ENCODE data around the gene DPM2. TPM values are rescaled to one million over a fixed set of nuclear protein-coding genes. Genes with fewer than 3 reads are reported as not detected.
A peak's percentile ranks its signal among the peaks of the same experiment; 100 is the strongest.

DPM2 gene
- total RNA-seq, 2 experiments from 2014 or later: 55.4 to 57.6 TPM

DNA sequence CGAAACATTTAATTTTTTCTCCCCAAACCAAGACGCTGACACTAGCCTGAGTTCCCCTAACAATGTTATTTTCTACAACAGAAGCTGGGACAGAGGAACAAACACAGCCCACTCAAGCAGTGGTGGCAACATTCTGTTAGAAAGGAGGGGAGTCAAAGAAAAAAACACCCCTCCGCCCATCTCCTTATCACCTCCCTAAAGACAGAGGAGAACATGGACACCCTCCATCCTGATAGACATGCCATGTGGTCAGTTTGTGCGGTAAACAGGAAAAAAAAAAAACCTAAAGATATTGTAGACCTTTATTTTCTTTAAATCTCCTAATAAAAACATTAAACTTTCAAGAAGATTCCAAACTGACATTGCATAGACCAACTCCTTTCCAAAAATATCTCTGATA is 2.9 kb upstream of the DPM2 start:
- no peaks in the 10 kb centered on the region for H3K9me3 Mint-ChIP-seq
- H3K4me1 Mint-ChIP-seq: peaks cover 36% of the 10 kb centered on the region
- DNase-seq: no peak
- peaks cover 26% of the 10 kb centered on the region for H3K36me3 Mint-ChIP-seq
- H3K27me3 Mint-ChIP-seq: peaks cover 4% of the 10 kb centered on the region
- H3K27ac Mint-ChIP-seq: peak overlapping the region; percentile 65
- H3K4me3 Mint-ChIP-seq: no peak overlapping the region

DNA sequence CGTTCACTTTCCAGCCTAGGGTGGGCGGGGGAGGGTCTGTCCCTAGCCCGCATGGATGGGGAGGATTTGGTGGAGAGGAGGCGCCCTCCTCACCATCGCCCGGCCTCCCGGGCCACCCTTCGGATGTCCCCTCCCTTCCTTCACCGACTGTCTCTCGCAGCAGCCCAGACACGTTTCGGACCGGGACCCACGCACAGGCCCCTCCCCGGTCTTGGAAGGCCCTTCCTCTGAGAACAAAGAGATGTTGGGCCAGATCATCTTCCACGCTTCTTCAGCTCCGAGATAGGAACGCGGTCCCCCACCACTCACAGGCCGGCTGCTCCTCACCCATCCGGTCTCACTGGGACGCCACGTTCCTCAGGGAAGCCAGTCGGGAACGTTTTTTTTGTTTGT is 640 bp upstream of the DPM2 start:
- peak overlapping the region; percentile 40 for H3K4me3 Mint-ChIP-seq
- H3K36me3 Mint-ChIP-seq: peaks cover 24% of the 10 kb centered on the region
- peaks cover 4% of the 10 kb centered on the region for H3K27me3 Mint-ChIP-seq
- no peak for DNase-seq
- peak overlapping the region; percentile 80 for H3K27ac Mint-ChIP-seq
- H3K9me3 Mint-ChIP-seq: no peaks in the 10 kb centered on the region
- peaks cover 28% of the 10 kb centered on the region for H3K4me1 Mint-ChIP-seq

DNA sequence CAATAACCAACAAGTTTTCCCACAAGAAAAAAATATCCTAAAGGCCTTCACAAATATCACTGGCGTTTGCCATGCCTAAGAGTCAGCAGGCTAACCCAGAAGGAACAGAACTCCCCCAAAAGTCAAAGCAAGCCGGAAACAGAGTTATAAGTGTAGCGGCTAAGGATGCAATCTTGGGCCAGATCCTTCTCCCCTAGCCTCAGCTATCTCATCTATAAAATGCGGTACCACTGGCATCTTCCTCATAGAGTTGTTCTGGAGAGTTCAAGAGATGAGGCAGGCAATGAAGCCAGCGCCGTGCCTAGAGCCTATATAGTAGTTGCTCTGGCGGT is 632 bp downstream of the DPM2 start:
- DNase-seq: no peak
- Mint-ChIP-seq H3K36me3 (peaks cover 22% of the 10 kb centered on the region), H3K27me3 (peaks cover 4% of the 10 kb centered on the region), H3K9me3 (no peaks in the 10 kb centered on the region), H3K4me1 (peaks cover 23% of the 10 kb centered on the region), H3K4me3 (peak overlapping the region; percentile 95), H3K27ac (peak overlapping the region; percentile 94)

DNA sequence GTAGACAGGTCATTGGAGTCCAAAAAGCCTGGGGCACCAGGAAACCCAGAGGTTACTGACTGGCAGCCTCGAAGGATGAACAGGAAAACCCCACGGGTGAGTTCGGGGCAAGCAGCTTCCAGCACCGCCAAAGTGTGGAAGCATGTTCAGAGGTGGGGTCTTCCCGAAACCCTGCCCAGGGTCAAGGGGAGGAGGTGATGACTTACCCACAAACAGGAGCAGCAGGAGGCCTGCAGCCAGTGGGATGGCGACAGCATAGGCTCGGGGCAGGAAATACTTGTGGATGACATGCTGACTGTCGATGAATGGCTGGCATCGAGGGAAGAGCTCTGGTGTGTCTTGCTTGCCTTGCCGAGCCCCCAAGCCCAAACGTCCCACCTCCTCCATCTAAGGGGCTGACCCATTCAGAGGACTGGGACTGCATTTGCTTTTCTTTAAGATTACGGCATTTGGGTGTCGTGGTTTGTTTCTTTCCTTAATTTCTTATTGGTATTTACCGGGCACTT is 1.3 kb downstream of the DPM2 start:
- Mint-ChIP-seq H3K4me3 (peak overlapping the region; percentile 95), H3K27ac (peak overlapping the region; percentile 94), H3K36me3 (peaks cover 22% of the 10 kb centered on the region), H3K4me1 (peaks cover 25% of the 10 kb centered on the region), H3K9me3 (no peaks in the 10 kb centered on the region), H3K27me3 (peaks cover 4% of the 10 kb centered on the region)
- no peak for DNase-seq

DNA sequence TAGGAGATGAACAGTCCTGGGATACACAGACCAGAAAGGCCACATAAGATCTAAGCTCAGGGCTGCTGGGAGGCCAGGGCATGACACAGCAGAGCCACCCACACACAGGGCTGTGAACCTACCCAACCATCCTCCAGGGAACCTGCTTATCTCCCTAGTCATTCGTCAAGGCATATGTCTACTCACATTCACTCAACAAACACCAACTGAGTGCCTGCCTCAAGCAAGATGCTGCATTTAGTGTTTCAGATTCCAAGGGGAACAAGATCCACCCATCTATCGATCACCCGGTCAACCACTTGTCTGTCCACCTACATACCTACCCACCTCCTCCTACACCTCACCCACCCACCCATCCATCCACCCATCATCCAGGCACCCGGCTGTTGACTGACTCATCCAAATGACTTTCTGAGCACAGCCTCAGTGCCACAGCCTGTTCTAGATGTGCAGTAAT is 1.9 kb downstream of the DPM2 start:
- peaks cover 22% of the 10 kb centered on the region for H3K36me3 Mint-ChIP-seq
- DNase-seq: no peak
- H3K4me3 Mint-ChIP-seq: peak overlapping the region; percentile 95
- H3K9me3 Mint-ChIP-seq: no peaks in the 10 kb centered on the region
- peaks cover 30% of the 10 kb centered on the region for H3K4me1 Mint-ChIP-seq
- H3K27ac Mint-ChIP-seq: peak overlapping the region; percentile 44
- peaks cover 4% of the 10 kb centered on the region for H3K27me3 Mint-ChIP-seq

DNA sequence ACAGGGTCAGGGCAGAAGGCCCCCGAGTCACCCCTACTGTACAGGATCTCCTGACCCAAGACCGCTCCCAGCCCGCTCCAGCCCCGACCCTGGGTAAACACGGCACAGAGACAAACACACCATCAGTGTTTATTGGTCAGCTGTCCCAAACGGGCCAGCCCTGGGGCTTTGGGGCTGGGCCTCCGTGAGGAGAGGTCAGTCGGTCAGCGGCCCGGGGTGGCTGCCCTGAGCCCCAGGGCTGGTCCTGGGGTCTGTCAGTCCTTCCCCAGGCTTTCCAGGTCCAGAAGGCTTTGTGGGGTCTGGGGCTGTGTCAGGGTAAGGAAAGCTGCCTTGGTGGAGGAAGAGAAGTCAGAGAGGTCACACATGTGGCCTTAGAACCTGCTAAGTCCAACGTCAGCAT is 2.7 kb downstream of the DPM2 start:
- no peak for DNase-seq
- Mint-ChIP-seq H3K27me3 (peaks cover 4% of the 10 kb centered on the region), H3K27ac (no peak overlapping the region), H3K9me3 (no peaks in the 10 kb centered on the region), H3K4me1 (peaks cover 32% of the 10 kb centered on the region), H3K4me3 (no peak overlapping the region), H3K36me3 (peaks cover 22% of the 10 kb centered on the region)

DNA sequence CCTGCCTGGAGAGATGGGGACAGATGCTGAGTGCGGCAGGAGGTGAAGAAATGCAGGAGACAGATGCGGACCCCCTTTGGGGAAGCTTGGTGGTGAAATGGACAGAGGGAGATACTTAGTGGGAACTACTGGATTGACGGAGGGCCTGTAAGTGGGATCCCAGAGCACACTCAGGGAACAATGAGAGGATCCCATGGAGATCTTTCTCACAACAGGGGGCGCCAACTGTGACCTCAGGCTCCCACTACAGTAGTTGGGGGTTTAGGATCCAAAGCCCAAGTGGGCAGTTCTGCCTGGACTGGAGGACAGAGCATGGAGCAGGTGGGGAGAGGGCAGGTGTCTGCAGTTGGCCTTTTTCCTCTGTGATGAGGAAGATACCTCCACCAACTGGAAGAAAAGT is 3.4 kb downstream of the DPM2 start:
- no peaks in the 10 kb centered on the region for H3K9me3 Mint-ChIP-seq
- H3K36me3 Mint-ChIP-seq: peaks cover 22% of the 10 kb centered on the region
- no peak overlapping the region for H3K4me3 Mint-ChIP-seq
- peaks cover 4% of the 10 kb centered on the region for H3K27me3 Mint-ChIP-seq
- H3K27ac Mint-ChIP-seq: no peak overlapping the region
- H3K4me1 Mint-ChIP-seq: peaks cover 34% of the 10 kb centered on the region
- DNase-seq: no peak

DNA sequence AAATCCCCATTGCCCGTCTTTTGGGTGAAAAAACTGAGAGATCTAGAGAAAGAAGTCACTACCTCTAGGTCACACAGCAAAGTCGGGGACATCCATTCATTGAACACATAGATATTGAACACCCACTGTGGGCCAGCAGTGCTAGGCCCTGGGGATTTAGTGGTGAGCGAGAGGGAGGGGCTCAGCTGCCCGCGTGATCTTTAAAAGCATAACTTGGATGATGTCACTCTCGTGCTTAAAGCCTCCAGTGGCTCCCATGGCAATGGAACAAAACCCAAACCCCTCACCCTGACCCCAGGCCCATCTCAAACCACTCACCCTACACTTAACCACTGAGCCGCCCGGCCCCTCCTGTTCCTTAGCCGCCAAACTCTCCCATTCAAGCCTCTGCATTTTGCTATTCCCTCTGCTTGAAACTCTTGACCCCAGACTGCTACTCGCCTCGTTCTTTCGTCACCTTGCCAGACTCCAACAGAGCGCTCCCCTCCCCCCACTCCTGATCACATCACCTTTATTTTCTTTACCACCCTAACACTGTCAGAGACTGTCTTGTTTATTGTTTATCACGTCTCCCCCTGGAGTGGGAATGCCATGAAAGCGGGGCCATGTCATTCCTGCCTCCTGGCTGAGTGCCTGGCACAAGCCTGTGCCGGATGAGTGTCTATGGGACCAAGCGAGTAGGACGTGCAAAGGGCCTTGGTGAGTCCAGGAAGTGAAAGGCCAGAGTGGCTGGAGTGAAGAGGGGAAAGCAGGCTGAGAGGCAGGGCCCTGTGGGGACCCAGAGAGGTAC is 6.4 kb downstream of the DPM2 start:
- Mint-ChIP-seq H3K27ac (peak overlapping the region; percentile 30), H3K4me1 (peaks cover 25% of the 10 kb centered on the region), H3K27me3 (no peaks in the 10 kb centered on the region), H3K9me3 (no peaks in the 10 kb centered on the region), H3K4me3 (peak overlapping the region; percentile 24), H3K36me3 (peaks cover 15% of the 10 kb centered on the region)
- DNase-seq: no peak

DNA sequence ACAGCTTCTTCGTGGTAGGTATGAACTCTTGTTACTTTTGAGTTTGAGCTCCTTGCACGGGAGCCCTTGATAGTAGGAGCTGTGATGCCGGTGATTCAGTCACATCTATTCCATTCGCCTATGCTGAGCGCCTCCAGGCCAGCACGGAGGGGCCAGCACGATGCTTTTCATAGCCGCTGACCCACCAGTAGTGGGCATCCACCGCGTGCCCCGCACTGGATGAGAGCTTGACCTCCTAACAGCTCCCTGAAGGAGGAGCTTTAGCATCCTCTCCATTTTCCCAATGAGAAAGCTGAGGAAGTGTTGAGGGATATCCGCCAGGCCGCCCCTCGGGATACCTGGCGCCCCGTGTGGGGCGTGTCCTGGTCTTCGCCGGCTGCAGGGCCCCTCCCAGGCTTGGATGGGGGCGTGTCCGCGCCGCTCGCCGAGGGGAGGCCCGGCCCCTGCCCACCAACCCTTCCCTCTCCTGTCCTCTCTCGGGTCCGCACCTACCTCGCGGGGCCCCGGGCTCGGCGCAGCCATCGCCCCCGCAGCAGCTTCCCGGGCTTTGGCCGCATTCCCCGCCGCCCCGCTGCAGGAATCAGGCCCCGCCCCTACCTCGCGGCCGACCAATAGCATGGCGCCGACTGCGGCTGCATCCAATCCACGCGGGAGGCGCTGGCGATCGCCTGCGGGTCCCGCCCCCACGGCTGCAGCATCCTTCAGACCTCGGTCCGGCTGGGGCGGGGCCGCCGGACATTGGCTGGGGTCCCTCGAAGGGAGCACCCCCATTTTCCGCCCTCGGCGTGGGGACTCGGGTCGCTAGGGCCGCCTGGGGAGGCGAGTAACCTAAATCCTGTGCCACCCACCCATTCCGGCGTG is 7.2 kb downstream of the DPM2 start, which contains the start of gene PIP5KL1:
Gene PIP5KL1 (minus strand): TSS at position 547 of the 861 bp plus-strand sequence. CDS start 25 bp downstream, at position 522.
- Mint-ChIP-seq H3K27me3 (peaks cover 5% of the 10 kb centered on the region), H3K4me1 (peaks cover 19% of the 10 kb centered on the region), H3K36me3 (peaks cover 7% of the 10 kb centered on the region), H3K27ac (peak within 1 kb of the TSS; percentile 30), H3K9me3 (no peaks in the 10 kb centered on the region), H3K4me3 (peak within 1 kb of the TSS; percentile 42)
- peak; percentile 78 for DNase-seq

DNA sequence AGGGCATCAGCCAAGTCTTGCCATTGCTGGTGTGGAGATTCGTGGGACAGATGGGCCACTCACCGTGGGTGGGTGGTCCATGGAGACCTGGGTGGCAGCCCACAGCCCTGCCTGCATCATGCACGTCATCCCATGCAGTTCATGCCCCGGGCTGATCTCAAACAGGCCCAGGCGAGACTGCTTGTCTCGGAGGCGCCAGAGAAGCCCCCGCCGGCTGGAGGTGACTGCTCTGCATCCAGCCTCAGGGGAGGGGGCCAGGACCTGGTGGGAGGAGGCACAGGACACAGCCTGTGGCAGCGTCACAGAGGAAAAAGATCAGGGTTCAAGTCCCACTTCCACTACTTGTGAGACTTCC is 8.1 kb downstream of the DPM2 start:
- H3K27me3 Mint-ChIP-seq: peaks cover 5% of the 10 kb centered on the region
- H3K36me3 Mint-ChIP-seq: peaks cover 5% of the 10 kb centered on the region
- H3K27ac Mint-ChIP-seq: no peak overlapping the region
- H3K4me3 Mint-ChIP-seq: no peak overlapping the region
- no peak for DNase-seq
- peaks cover 16% of the 10 kb centered on the region for H3K4me1 Mint-ChIP-seq
- no peaks in the 10 kb centered on the region for H3K9me3 Mint-ChIP-seq

DNA sequence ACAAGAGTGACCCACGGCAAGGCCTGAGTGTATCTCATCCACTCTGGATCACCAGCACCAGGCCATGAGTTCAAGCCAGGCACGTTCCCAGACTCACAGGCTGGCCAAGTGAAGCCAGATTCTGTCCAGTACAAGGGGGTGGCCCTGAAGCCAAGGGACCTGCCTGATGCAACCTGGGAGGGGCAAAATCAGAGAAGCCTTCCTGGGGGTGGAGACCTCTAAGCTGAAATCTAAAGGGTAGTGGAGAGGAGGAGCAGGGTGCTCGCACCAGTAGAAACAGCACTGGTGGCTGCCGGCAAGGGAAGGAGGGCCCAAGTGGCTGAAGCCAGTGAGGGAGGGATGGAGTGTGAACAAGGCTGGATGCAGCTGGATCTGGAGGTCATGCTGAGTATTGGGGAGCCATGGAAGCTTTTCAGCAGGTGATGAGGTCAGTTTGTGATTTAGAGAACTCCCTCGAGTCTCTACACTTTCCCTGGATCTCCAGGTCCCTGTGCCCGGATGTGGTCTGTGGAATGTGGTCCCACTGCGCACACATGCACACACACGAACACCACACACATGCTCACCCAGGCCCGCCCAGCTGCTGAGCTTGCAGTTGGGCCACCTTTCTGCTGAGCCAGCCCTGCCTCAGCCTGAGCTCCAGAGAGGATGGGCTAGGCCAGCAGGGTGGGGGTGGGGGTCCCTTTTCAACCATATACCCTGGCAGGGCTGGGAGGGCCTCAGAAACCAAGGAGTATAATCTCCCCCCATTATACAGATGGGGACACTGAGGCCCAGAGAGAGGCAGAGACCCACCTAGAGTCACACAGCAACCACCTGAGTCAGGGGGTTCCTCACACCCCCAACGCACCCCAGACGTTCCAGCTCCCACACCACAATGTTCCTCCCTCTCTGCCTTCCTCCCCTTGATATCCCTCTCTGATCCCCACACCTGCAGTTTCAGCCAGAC is 8.7 kb downstream of the DPM2 start:
- no peak overlapping the region for H3K27ac Mint-ChIP-seq
- DNase-seq: no peak
- H3K4me3 Mint-ChIP-seq: no peak overlapping the region
- H3K36me3 Mint-ChIP-seq: peaks cover 4% of the 10 kb centered on the region
- H3K9me3 Mint-ChIP-seq: no peaks in the 10 kb centered on the region
- H3K27me3 Mint-ChIP-seq: peaks cover 5% of the 10 kb centered on the region
- H3K4me1 Mint-ChIP-seq: peaks cover 16% of the 10 kb centered on the region

DNA sequence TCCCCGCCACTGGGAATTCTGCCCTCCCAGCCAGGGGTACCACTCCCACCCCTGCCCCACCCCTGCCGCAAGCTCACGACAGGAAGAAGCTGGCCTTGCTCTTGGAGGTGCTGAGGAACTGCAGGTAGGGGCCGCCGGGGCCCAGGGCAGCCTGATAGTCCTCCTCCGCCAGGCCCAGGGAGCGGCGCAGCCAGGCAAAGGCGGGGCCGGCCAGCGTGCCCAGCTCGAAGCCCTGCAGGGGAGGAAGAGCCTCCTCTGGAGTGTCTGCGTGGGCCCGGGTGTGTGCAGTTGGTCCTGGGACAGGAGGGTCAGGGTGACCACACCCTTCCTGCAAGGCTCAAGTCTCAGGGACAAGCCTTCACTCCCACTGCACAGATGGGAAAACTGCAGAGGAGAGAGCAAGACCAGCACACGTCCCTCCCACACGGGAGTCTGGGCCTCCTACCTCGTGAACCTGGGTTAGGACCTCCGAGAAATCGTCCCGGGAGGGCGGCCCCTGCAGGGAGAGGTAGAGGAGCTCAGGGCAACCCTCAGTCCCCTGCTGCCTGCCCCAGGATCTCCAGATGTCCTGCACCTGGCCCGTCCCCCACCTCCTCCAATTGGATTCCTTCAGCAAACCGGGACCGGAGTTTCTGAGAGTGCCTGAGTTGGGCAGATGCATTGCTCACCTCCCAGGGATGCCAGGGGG is 9.5 kb downstream of the DPM2 start:
- no peak for DNase-seq
- H3K4me1 Mint-ChIP-seq: peaks cover 16% of the 10 kb centered on the region
- H3K27me3 Mint-ChIP-seq: peaks cover 5% of the 10 kb centered on the region
- peaks cover 3% of the 10 kb centered on the region for H3K36me3 Mint-ChIP-seq
- no peak overlapping the region for H3K27ac Mint-ChIP-seq
- H3K9me3 Mint-ChIP-seq: no peaks in the 10 kb centered on the region
- no peak overlapping the region for H3K4me3 Mint-ChIP-seq

DNA sequence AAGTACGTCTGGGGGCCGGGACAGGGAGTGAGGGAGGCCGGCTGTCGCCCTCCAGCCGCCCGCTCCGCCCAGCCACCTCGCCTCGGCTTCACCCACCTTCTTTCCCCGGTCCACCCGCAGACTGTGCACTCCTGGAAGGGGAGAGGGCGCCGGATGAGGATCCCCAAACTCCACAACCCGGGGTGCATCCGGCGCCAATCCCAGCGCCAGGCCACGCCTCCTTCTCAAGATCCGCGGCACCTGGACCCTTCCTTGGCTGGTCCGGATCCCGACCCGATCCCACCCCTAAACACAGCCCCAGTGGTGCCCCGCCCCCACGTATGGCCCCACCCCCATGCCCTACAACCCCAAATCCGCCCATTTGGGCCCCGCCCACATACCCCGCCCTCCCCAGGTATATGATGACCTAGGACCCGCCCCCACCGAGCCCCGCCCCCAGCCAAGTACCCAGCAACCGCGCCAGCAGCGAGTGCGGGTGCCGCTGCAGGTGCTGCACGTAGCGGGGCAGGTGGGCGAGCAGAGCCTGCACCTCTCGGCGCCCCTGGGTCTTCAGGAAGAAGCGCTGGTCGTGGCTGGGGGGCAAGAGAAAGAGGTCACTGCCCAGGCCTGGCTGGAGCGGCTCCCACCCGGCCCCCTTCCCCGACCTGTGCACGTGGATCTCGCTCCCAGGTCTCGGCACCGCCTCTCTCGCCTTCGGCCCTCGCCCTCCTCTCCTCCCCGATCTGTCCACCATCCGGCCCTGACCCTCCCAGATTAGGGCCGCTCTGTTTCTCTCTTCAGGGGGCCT is 10.3 kb downstream of the DPM2 start:
- Mint-ChIP-seq H3K4me3 (peak overlapping the region; percentile 75), H3K4me1 (peaks cover 16% of the 10 kb centered on the region), H3K27me3 (peaks cover 5% of the 10 kb centered on the region), H3K27ac (no peak overlapping the region), H3K36me3 (no peaks in the 10 kb centered on the region), H3K9me3 (no peaks in the 10 kb centered on the region)
- DNase-seq: peak; percentile 56

Measured in activated naive CD8-positive, alpha-beta T cell treated with anti-CD3 and anti-CD28 coated beads for 36 hours (primary cell).